ENCODE results near the gene BEST3. TPM values are rescaled to one million over a fixed set of nuclear protein-coding genes. Genes with fewer than 3 reads are reported as not detected.

Gene BEST3
- total RNA-seq, 1 experiment from 2014 or later = 1.1 TPM

DNA sequence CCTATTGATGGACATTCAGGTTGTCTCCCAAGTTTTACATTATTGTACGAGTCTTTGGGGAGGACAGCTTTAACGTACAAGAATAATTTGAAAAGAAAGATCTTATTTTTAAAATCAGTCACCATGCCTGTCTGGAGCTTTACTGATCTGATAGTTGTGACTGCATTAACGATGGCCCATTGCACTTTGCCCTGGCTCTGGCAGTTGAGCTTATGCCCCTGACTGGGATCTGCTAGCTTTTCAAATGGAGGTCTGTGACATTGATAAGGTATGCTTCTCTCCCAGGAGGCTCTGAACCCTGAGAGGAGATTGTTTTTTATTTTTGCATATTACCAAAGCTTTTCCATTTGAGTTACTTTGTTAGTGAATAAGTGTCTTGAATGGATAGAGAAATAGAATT lies 21.6 kb upstream of the BEST3 start:
- Mint-ChIP-seq H3K4me3 (ENCODE audit: low read depth, unreplicated experiment) (no peak overlapping the region), H3K36me3 (ENCODE audit: insufficient read depth, unreplicated experiment) (no peaks in the 10 kb centered on the region), H3K27ac (ENCODE audit: unreplicated experiment) (no peak overlapping the region), H3K4me1 (ENCODE audit: low read depth, unreplicated experiment) (no peaks in the 10 kb centered on the region), H3K9me3 (ENCODE audit: low read depth, unreplicated experiment) (no peaks in the 10 kb centered on the region), H3K27me3 (ENCODE audit: unreplicated experiment) (no peaks in the 10 kb centered on the region)
- no TSS peak for BruUV-seq (replicated peaks)
- intact Hi-C loops (cut with micrococcal nuclease; ENCODE audit: unreplicated experiment) = no loop called here
- CTCF ChIA-PET = interaction anchor here (1.5 kb wide), 1 partner anchor 16 kb away, joined by 5 read pairs; no protein-coding TSS in a partner anchor
- TF ChIP-seq, protein P1, sequence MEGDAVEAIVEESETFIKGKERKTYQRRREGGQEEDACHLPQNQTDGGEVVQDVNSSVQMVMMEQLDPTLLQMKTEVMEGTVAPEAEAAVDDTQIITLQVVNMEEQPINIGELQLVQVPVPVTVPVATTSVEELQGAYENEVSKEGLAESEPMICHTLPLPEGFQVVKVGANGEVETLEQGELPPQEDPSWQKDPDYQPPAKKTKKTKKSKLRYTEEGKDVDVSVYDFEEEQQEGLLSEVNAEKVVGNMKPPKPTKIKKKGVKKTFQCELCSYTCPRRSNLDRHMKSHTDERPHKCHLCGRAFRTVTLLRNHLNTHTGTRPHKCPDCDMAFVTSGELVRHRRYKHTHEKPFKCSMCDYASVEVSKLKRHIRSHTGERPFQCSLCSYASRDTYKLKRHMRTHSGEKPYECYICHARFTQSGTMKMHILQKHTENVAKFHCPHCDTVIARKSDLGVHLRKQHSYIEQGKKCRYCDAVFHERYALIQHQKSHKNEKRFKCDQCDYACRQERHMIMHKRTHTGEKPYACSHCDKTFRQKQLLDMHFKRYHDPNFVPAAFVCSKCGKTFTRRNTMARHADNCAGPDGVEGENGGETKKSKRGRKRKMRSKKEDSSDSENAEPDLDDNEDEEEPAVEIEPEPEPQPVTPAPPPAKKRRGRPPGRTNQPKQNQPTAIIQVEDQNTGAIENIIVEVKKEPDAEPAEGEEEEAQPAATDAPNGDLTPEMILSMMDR (IDR thresholded peaks at IDR 0.05; ENCODE audit: unreplicated experiment) = no peak
- DNase-seq = no peak

DNA sequence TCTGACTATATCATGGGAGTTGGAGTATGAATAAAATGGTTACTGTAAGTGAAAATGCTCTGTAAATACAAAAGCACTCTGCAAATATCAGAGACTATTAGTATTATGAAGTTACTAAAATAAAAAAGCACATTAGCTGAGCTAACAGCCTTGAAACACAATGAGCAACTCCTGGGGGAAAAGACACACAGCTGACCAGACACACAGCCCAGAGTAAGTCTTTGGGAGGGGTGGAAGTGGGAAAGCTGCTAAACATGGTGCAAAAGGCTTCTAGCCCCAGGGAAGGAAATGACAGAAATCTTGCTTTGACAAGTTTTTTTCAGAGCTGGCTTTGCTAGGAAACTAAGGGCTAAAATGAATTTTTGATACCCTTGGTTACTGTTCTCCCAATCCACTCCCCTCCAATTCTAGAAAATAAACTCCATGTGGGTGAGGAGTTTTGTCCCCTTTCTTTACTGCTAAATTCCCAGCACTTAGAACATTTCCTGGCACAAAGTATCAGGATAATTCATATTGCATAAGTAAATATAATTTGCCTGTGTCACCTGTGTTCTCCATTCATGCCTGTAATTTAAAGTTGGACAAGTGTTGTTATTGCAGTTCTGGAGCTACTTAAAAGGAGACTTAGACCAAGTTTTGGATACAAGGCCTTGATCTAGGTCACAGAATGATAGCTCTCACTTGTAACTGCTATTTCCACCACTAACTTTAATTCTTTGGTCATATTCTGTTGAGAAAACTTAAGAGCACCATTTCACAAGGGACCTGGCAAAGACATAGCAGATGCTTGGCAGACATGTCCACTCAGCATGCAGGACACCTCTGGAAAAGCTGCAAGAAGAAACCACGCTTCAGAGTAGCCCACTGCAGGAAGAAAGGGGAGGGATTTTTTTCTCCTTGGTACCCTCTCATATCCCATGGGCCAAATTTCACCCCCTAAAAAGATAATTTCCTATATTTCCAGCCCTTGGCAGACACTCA lies 20.5 kb upstream of the BEST3 start:
- H3K36me3 Mint-ChIP-seq (ENCODE audit: insufficient read depth, unreplicated experiment) = no peaks in the 10 kb centered on the region
- intact Hi-C loops (cut with micrococcal nuclease; ENCODE audit: unreplicated experiment) = no loop called here
- CTCF ChIA-PET = interaction anchor here (1.5 kb wide), 1 partner anchor 15 kb away, joined by 5 read pairs; no protein-coding TSS in a partner anchor
- H3K4me3 Mint-ChIP-seq (ENCODE audit: low read depth, unreplicated experiment) = no peak overlapping the region
- TF ChIP-seq, protein P1 (IDR thresholded peaks at IDR 0.05; ENCODE audit: unreplicated experiment) = no peak
- BruUV-seq (replicated peaks) = no TSS peak
- H3K27me3 Mint-ChIP-seq (ENCODE audit: unreplicated experiment) = no peaks in the 10 kb centered on the region
- no peak overlapping the region for H3K27ac Mint-ChIP-seq (ENCODE audit: unreplicated experiment)
- no peaks in the 10 kb centered on the region for H3K4me1 Mint-ChIP-seq (ENCODE audit: low read depth, unreplicated experiment)
- no peaks in the 10 kb centered on the region for H3K9me3 Mint-ChIP-seq (ENCODE audit: low read depth, unreplicated experiment)
- no peak for DNase-seq

DNA sequence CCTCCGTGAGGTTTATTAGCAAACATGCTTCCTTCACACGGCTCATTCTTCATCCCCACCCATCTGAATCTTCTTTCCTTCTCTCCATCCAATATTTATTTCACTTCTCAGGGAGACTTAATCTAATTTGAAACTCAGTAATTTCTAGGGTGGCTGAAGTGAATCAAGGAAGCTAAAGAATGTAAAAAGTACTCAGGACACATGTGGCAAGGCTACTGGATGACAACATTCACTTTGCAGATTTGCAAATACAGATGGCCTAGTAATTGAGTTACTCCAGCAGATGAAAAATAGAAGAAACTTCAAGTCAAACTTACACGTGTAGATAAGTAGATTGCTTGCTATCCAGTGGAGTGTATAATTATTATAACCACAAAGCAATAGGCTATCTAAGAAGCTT lies 15.4 kb upstream of the BEST3 start:
- Mint-ChIP-seq H3K27ac (ENCODE audit: unreplicated experiment) (no peak overlapping the region), H3K36me3 (ENCODE audit: insufficient read depth, unreplicated experiment) (no peaks in the 10 kb centered on the region), H3K27me3 (ENCODE audit: unreplicated experiment) (no peaks in the 10 kb centered on the region), H3K4me3 (ENCODE audit: low read depth, unreplicated experiment) (no peak overlapping the region), H3K4me1 (ENCODE audit: low read depth, unreplicated experiment) (peaks cover 6% of the 10 kb centered on the region), H3K9me3 (ENCODE audit: low read depth, unreplicated experiment) (no peaks in the 10 kb centered on the region)
- TF ChIP-seq, protein P1 (IDR thresholded peaks at IDR 0.05; ENCODE audit: unreplicated experiment) = no peak
- intact Hi-C loops (cut with micrococcal nuclease; ENCODE audit: unreplicated experiment) = no loop called here
- CTCF ChIA-PET = no interaction called here
- BruUV-seq (replicated peaks) = no TSS peak
- no peak for DNase-seq

DNA sequence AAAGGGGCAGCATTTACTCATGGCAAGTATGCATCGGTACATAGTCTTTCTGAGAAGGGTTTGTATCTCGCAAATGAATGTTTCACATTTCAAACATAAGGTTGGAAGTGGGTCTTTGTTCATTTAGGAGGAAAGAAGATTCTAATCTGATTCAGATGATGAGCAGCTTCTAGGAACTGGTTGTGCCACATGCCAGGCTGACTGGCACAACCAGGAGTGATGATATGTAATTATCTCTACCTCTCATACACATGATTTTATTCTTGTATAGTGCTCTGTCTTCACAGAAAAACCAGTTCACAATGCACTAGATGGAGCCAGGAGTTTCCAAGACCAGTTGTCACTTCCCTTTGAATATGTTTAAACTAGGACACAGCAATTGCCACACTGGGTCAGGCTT lies 13.7 kb upstream of the BEST3 start:
- H3K4me1 Mint-ChIP-seq (ENCODE audit: low read depth, unreplicated experiment) = peaks cover 6% of the 10 kb centered on the region
- CTCF ChIA-PET = no interaction called here
- BruUV-seq (replicated peaks) = no TSS peak
- no peak overlapping the region for H3K27ac Mint-ChIP-seq (ENCODE audit: unreplicated experiment)
- no peaks in the 10 kb centered on the region for H3K36me3 Mint-ChIP-seq (ENCODE audit: insufficient read depth, unreplicated experiment)
- intact Hi-C loops (cut with micrococcal nuclease; ENCODE audit: unreplicated experiment) = no loop called here
- DNase-seq = no peak
- H3K9me3 Mint-ChIP-seq (ENCODE audit: low read depth, unreplicated experiment) = no peaks in the 10 kb centered on the region
- TF ChIP-seq, protein P1 (IDR thresholded peaks at IDR 0.05; ENCODE audit: unreplicated experiment) = no peak
- no peak overlapping the region for H3K4me3 Mint-ChIP-seq (ENCODE audit: low read depth, unreplicated experiment)
- no peaks in the 10 kb centered on the region for H3K27me3 Mint-ChIP-seq (ENCODE audit: unreplicated experiment)

Measured in Calu3 (cell line).